ENCODE results near the gene FBXO42. TPM values are rescaled to one million over a fixed set of nuclear protein-coding genes. Genes with fewer than 3 reads are reported as not detected.
A peak's percentile ranks its signal among the peaks of the same experiment; 100 is the strongest.
"Not testable (repeated sequence)": the region's sequence is repeated elsewhere in the genome, so short reads cannot be mapped to it uniquely, and the experiment has no call there.

Gene FBXO42
- total RNA-seq, 3 donors from 2014 or later: 20.3 to 28.5 (median 26.7) TPM

DNA sequence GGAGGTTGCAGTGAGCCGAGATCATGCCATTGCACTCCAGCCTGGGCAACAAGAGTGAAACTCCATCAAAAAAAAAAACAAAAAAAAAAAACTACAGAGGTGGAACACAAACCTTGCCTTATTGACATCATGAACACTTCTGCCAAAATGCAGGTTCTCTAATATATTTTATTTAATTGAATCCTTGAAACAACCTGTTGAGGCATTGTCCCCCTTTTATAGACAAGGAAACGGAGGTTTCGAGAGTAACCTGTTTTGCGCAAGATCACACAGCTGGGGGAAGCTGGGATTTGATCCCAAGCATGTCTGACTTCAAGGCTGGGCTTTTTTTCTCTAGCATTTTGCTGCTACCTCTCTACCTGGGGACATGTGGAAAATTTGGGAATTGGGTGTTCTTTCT lies 17.5 kb upstream of the FBXO42 start:
- no peaks in the 10 kb centered on the region for H3K9me3 ChIP-seq
- H3K27me3 ChIP-seq: no peaks in the 10 kb centered on the region
- H3K4me3 ChIP-seq: no peak overlapping the region
- H3K27ac ChIP-seq: no peak overlapping the region
- H3K36me3 ChIP-seq: no peaks in the 10 kb centered on the region
- no peaks in the 10 kb centered on the region for H3K4me1 ChIP-seq
- intact Hi-C loops (cut with DNase I; ENCODE audit: low total_unique reads): no loop called here
- TF ChIP-seq POLR2AphosphoS5 (IDR thresholded peaks at IDR 0.05): no peak
- DNase-seq (ENCODE audit: low spot score in 2 of 2): no peak

DNA sequence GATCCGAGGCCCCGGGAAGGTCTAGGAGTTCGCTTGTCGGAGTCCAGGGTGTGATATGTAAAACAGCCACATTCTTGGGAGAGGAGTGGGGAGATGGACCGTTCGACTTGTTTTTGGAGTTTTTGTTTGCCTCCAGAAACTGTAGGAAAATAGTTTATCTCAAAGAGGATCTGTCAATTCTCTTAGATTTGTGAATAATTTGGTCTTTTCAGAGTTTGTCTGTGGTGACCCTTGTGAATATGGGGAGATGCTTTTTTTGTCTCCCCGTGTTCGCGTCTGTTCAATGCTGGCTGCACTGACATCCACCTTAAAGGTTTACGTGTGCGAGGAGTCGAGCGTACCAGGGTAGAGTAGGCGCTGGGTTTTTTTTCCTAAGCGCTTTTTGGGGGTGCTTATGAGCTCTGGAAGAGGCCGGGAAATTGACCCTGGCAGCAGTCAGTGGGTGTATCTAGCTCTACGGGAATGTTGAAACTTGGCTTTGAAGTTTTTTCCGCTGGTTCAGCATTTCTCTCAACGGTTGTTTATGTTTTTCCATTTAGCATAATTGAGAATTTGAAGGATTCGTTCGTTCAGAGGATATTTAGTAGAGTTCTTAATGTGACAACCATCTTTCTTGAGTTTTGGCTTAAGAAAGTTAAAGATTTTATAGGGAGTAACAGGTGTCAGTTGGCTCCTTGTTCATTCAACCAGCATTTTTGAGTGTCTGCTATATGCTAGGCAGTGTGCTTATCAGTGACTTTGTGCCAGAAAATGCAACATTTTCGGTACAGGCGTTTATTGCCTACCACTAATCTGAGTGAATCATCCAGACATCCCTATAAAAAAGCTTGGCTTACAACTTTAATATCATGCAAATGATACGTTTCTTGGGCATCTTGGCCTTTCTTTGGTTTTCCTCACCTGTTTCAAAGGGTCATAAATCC lies 15.9 kb upstream of the FBXO42 start:
- no peak for DNase-seq (ENCODE audit: low spot score in 2 of 2)
- H3K36me3 ChIP-seq: no peaks in the 10 kb centered on the region
- intact Hi-C loops (cut with DNase I; ENCODE audit: low total_unique reads): no loop called here
- H3K27ac ChIP-seq: peak overlapping the region; percentile 97 to 99
- no peaks in the 10 kb centered on the region for H3K9me3 ChIP-seq
- H3K4me3 ChIP-seq: peak overlapping the region; percentile 79 to 89 (median 79)
- H3K27me3 ChIP-seq: no peaks in the 10 kb centered on the region
- TF ChIP-seq, protein P1, sequence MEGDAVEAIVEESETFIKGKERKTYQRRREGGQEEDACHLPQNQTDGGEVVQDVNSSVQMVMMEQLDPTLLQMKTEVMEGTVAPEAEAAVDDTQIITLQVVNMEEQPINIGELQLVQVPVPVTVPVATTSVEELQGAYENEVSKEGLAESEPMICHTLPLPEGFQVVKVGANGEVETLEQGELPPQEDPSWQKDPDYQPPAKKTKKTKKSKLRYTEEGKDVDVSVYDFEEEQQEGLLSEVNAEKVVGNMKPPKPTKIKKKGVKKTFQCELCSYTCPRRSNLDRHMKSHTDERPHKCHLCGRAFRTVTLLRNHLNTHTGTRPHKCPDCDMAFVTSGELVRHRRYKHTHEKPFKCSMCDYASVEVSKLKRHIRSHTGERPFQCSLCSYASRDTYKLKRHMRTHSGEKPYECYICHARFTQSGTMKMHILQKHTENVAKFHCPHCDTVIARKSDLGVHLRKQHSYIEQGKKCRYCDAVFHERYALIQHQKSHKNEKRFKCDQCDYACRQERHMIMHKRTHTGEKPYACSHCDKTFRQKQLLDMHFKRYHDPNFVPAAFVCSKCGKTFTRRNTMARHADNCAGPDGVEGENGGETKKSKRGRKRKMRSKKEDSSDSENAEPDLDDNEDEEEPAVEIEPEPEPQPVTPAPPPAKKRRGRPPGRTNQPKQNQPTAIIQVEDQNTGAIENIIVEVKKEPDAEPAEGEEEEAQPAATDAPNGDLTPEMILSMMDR (IDR thresholded peaks at IDR 0.05): no peak
- TF ChIP-seq POLR2A (IDR thresholded peaks at IDR 0.05) (no peak), POLR2AphosphoS5 (IDR thresholded peaks at IDR 0.05) (no peak)
- H3K4me1 ChIP-seq: no peaks in the 10 kb centered on the region

DNA sequence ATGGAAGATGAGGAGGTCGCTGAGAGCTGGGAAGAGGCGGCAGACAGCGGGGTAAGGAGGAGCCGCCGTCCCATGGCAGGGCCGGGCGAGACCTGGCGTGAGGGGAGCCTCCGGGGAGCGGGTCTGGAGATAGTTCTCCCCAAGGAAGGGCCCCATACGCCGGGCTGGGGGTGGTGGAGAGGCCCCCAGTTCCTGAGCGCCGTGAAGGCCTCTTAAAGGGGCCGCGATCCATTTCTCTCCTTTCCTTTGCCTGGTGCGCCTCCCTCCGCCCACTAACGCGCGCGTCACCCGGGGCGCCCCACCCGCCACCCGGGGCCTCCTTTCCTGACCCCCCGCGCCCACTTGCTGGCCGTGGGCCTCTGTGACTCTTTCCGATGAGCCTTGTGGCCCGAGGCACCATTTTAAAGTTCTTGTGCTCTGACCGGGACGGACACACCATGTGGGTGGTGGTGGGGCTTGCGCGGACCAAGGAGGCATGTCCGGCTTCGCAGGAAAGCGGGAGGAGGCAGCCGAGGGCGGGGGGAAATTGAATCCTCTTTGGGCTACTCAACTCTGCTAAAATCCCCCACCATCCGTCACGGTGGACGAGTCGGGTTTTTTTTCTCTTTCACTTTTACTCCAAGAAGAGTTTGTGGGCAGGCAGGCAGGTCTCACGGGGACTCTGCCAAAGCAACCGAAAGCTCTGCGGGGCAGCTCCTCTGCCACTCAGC lies 15.1 kb upstream of the FBXO42 start:
- peak; percentile 92 for TF ChIP-seq POLR2A (IDR thresholded peaks at IDR 0.05)
- TF ChIP-seq, protein P1 (IDR thresholded peaks at IDR 0.05): no peak
- peak; percentile 64 to 99 (median 95) for TF ChIP-seq POLR2AphosphoS5 (IDR thresholded peaks at IDR 0.05)
- no peaks in the 10 kb centered on the region for H3K9me3 ChIP-seq
- H3K27me3 ChIP-seq: no peaks in the 10 kb centered on the region
- no peaks in the 10 kb centered on the region for H3K36me3 ChIP-seq
- peak overlapping the region; percentile 79 to 89 (median 79) for H3K4me3 ChIP-seq
- peak; percentile 66 to 79 for DNase-seq (ENCODE audit: low spot score in 2 of 2)
- peak overlapping the region; percentile 97 to 99 for H3K27ac ChIP-seq
- intact Hi-C loops (cut with DNase I; ENCODE audit: low total_unique reads): no loop called here
- H3K4me1 ChIP-seq: no peaks in the 10 kb centered on the region

DNA sequence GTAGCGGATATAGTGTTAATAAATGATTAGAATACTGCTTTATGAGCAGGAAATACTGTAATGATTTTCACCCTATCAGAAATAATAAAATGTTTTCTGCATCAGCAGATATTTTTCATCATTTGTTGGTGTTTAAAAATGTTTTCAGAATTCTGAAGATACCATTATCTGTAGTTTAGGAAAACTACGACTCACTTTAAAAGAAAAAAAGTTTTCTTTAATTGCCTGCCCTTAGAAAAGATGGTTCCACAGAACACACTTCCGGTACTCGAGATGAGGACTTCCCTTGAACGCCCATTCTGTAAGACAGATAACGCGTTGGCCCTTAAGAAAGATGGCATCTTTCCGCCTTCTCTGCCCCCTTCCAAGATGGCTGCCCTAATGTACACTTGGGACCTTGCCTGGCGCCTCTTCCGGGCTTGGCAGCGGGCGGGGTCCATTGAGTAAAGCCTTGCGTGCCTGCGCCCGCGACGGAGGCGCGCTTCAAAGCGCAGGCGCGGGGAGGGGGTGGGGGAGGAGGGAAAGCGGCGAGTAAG lies 14.5 kb upstream of the FBXO42 start, which contains the start of gene SZRD1:
SZRD1 (plus strand) TSS at position 521 of the 536 bp plus-strand sequence. CDS start 16 bp downstream, outside the sequence.
- intact Hi-C loops (cut with DNase I; ENCODE audit: low total_unique reads): no loop called here

DNA sequence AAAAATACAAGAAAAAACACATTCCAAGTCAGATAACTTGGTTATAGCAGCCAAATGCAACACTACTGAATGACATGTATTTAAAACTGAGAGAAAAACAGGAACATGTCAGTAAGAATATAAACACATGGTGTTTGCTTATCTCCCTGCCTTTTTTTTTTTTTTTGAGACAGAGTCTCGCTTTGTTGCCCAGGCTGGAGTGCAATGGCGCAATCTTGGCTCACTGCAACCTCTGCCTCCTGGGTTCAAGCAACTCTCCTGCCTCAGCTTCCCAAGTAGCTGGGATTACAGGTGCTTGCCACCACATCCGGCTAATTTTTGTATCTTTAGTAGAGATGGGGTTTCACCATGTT lies 12.8 kb upstream of the FBXO42 start:
- not testable (repeated sequence) for H3K27ac ChIP-seq, H3K4me1 ChIP-seq

More for the DNA sequence above, 14.5 kb upstream of the FBXO42 start, which contains the start of gene SZRD1:
- Histone ChIP-seq H3K9me3 (no peaks in the 10 kb centered on the region), H3K27ac (peak within 1 kb of the TSS; percentile 97 to 99), H3K36me3 (no peaks in the 10 kb centered on the region), H3K27me3 (no peaks in the 10 kb centered on the region), H3K4me3 (peak within 1 kb of the TSS; percentile 79 to 89 (median 79)), H3K4me1 (no peaks in the 10 kb centered on the region)
- peak in 1 of 3 donors; percentile 95 for TF ChIP-seq POLR2AphosphoS5 (IDR thresholded peaks at IDR 0.05)
- TF ChIP-seq POLR2A (IDR thresholded peaks at IDR 0.05): no peak
- peak; percentile 96 to 99 for DNase-seq (ENCODE audit: low spot score in 2 of 2)

DNA sequence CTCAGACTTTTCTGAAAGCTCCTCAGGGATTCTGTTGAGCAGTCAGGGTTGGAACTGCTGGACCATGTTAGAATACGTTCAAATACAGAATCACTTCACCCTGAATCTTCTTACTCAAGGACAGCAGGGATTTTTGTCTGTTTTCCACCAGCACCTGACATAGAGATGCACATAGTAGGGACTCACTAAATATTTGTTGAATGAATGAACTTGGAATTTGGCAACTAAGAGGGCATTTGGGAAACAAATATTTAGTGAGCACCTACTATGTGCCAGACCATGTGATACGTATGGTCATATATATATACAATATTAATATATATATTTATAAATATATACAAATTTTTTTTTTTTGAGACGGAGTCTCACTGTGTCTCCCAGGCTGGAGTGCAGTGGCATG lies 4.6 kb upstream of the FBXO42 start:
- TF ChIP-seq, protein P1 (IDR thresholded peaks at IDR 0.05): no peak
- TF ChIP-seq POLR2A (IDR thresholded peaks at IDR 0.05) (no peak), POLR2AphosphoS5 (IDR thresholded peaks at IDR 0.05) (no peak)
- intact Hi-C loops (cut with DNase I; ENCODE audit: low total_unique reads): no loop called here

More for the DNA sequence above, 12.8 kb upstream of the FBXO42 start:
- H3K4me3 ChIP-seq; H3K9me3 ChIP-seq; DNase-seq (ENCODE audit: low spot score in 2 of 2); H3K27me3 ChIP-seq; intact Hi-C loops (cut with DNase I; ENCODE audit: low total_unique reads); H3K36me3 ChIP-seq: not testable (repeated sequence)

More for the DNA sequence above, 4.6 kb upstream of the FBXO42 start:
- Histone ChIP-seq H3K27me3 (no peaks in the 10 kb centered on the region), H3K4me1 (peaks cover 0 to 3% of the 10 kb centered on the region in 2 donors), H3K9me3 (no peaks in the 10 kb centered on the region), H3K27ac (no peak overlapping the region), H3K36me3 (no peaks in the 10 kb centered on the region), H3K4me3 (no peak overlapping the region)
- no peak for DNase-seq (ENCODE audit: low spot score in 2 of 2)

All from breast epithelium (tissue), 4 donors.